Thymus (tissue), 11 donors: ENCODE measurements around the gene SLC22A31. TPM values are rescaled to one million over a fixed set of nuclear protein-coding genes. Genes with fewer than 3 reads are reported as not detected.

Experiments used
- DNase-seq, 9 donors: peaks; one replicate each; pipeline ENCODE4 v3.0.0-alpha.2; 2013; ENCODE audit warnings: low spot score in 9 of 9, low read depth in 6 of 9, missing footprints in 1 of 9
- H3K27ac ChIP-seq, 2 donors: one replicate each; pipeline ENCODE4 v1.5.1; 2013; ENCODE audit warnings: control low read depth in 1 of 2, low read depth in 1 of 2, low read length in 1 of 2, mild to moderate bottlenecking in 1 of 2, moderate library complexity in 1 of 2
- H3K27me3 ChIP-seq, 2 donors: one replicate each; pipeline ENCODE4 v1.5.1; 2013; ENCODE audit warnings: low read length in 1 of 2; ENCODE audit not compliant: control insufficient read depth in 2 of 2, insufficient read depth in 1 of 2
- H3K36me3 ChIP-seq, 2 donors: one replicate each; pipeline ENCODE4 v1.5.1; 2013; ENCODE audit warnings: low read length in 1 of 2, mild to moderate bottlenecking in 1 of 2, moderate library complexity in 1 of 2; ENCODE audit not compliant: control insufficient read depth in 2 of 2, insufficient read depth in 2 of 2
- H3K4me1 ChIP-seq, 2 donors: one replicate each; pipeline ENCODE4 v1.5.1; 2013; ENCODE audit warnings: low read length in 2 of 2; ENCODE audit not compliant: control insufficient read depth in 2 of 2, insufficient read depth in 2 of 2
- H3K4me3 ChIP-seq, 2 donors: one replicate each; pipeline ENCODE4 v1.5.1; 2013; ENCODE audit warnings: low read length in 2 of 2, control low read depth in 1 of 2, mild to moderate bottlenecking in 1 of 2
- H3K9me3 ChIP-seq, 2 donors: one replicate each; pipeline ENCODE4 v1.5.1; 2013; ENCODE audit warnings: low read length in 1 of 2, mild to moderate bottlenecking in 1 of 2; ENCODE audit not compliant: control insufficient read depth in 2 of 2, insufficient read depth in 1 of 2
- WGBS: extraction: QIAGEN DNeasy Blood & Tissue Kit; methylation state at CpG from one replicate; pipeline ENCODE4 v1.1.7; 2013; 5-methylcytosine and 5-hydroxymethylcytosine counted together
- polyA plus RNA-seq: library from polyadenylated mRNA; stranded (reverse); fragments of 200-250 nt; gene quantifications from one replicate; pipeline ENCODE4 v1.2.3, GENCODE V29; 2013
- total RNA-seq: library from RNA; stranded (reverse); fragments of 120-200 nt; gene quantifications from one replicate; pipeline ENCODE4 v1.2.4, GENCODE V29; 2013
- donor health status: healthy.

Gene SLC22A31
- total and polyA plus RNA-seq, 2 donors: 0.33 to 0.94 TPM

DNA sequence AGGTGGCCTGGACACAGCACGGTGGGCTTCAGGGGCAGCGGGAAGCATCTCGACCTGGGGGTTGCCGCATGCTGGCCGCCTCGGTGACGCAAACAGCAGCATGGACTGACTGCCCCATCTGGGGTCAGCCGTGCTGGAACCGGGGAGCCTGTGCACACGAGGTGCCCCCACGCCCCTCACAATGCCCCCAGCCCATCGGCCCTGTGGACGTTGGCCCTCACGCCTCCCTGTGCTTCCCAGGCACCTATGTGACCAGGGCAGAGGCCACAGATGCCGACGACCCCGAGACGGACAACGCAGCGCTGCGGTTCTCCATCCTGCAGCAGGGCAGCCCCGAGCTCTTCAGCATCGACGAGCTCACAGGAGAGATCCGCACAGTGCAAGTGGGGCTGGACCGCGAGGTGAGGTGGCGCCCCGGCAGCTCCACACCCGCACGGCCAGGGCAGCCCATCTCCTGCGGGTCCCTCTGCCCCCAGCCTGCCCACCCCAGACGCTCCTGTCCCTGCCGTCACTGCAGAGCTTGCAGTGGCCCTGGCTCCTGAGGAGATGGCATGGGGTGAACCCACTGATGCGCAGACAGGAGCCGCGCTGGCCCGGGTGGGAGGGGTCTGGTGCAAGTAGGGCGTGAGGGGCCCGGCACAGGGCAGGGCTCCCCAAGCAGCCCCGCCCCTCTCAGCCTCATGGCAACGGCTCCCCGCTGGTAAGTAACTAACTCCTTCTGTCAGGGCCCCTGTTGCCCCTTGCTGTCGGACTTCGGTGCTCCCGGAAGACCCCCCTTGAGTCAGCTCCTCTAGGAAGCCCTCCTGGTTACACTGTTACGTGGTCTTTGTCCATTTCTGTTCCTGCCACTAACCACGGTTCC lies 15.2 kb downstream of the SLC22A31 start:
- no peak overlapping the region for H3K27ac ChIP-seq
- H3K4me1 ChIP-seq: no peaks in the 10 kb centered on the region

DNA sequence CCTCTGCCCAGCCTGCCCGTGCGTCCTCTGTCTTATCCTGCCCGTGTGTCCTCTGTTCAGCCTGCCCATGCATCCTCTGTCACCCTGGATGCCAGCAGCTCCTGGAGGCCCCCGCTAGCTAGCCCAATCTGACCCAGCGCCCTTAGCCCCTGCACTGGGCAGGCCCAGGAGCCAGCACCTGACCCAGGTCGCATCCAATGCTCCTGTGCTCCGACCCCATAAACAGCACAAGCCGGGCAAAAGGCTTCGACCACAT lies 15.7 kb downstream of the SLC22A31 start:
- DNase-seq: no peak
- Histone ChIP-seq H3K27me3 (peaks cover 0 to 38% of the 10 kb centered on the region in 2 donors), H3K4me1 (no peaks in the 10 kb centered on the region), H3K9me3 (peaks cover 1 to 5% of the 10 kb centered on the region in 2 donors), H3K27ac (no peak overlapping the region), H3K36me3 (no peaks in the 10 kb centered on the region), H3K4me3 (no peak overlapping the region)
- WGBS: 92% methylated on average over 9 of the region's 9 CpGs

More for the DNA sequence above, 15.2 kb downstream of the SLC22A31 start:
- Histone ChIP-seq H3K4me3 (no peak overlapping the region), H3K36me3 (no peaks in the 10 kb centered on the region), H3K27me3 (peaks cover 0 to 39% of the 10 kb centered on the region in 2 donors), H3K9me3 (peaks cover 1 to 5% of the 10 kb centered on the region in 2 donors)
- 86% methylated on average over 48 of the region's 48 CpGs for WGBS
- DNase-seq: no peak

DNA sequence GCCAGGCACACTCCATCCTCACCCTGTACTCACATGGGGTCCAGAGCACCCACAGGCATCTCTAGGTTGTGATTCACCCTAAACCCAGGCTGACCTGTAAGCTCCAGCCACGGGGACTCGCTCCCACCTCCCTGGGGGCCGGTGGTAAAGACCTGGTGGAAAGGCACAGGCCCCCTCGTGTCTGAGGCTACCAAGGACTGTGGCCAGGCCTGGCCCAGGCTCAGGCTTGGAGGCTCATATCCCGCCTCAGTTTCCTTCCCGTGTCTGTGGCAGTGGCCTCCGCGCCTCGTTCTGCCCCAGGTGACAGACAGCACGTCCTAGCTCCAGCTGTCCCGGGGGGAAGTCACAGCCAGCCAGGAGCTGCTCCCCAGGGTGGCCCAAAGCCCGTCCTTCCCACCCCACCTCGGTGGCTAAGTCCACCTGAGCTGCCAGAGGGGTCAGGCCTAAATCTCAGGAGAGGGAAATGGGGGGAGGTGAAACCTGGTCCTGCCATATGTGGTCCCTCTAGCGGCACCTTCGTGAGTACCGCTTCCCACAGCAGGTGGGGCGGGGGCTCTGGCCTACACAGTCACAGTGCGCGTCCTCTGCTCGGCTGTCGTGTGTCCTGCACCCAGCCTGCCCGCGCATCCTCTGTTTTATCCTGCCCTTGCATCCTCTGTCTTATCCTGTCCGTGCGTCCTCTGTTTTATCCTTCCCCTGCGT lies 16.2 kb downstream of the SLC22A31 start:
- 89% methylated on average over 26 of the region's 26 CpGs for WGBS
- H3K27ac ChIP-seq: no peak overlapping the region
- peaks cover 1 to 5% of the 10 kb centered on the region in 2 donors for H3K9me3 ChIP-seq
- no peaks in the 10 kb centered on the region for H3K36me3 ChIP-seq
- peaks cover 0 to 37% of the 10 kb centered on the region in 2 donors for H3K27me3 ChIP-seq
- DNase-seq: no peak
- H3K4me3 ChIP-seq: no peak overlapping the region
- H3K4me1 ChIP-seq: no peaks in the 10 kb centered on the region

GRCh38 chr16:89183463-89183862 lies 16.9 kb downstream of the SLC22A31 start:
- no peaks in the 10 kb centered on the region for H3K4me1 ChIP-seq
- peaks cover 0 to 40% of the 10 kb centered on the region in 2 donors for H3K27me3 ChIP-seq
- no peak overlapping the region for H3K4me3 ChIP-seq
- WGBS: 75% methylated on average over 13 of the region's 13 CpGs
- H3K27ac ChIP-seq: no peak overlapping the region
- peaks cover 1 to 5% of the 10 kb centered on the region in 2 donors for H3K9me3 ChIP-seq
- H3K36me3 ChIP-seq: no peaks in the 10 kb centered on the region
- DNase-seq: no peak

- Histone ChIP-seq H3K4me3 (no peak overlapping the region), H3K9me3 (no peaks in the 10 kb centered on the region), H3K27ac (no peak overlapping the region), H3K27me3 (peaks cover 0 to 52% of the 10 kb centered on the region in 2 donors), H3K4me1 (no peaks in the 10 kb centered on the region), H3K36me3 (no peaks in the 10 kb centered on the region)
- WGBS: 96% methylated on average over 25 of the region's 25 CpGs
- DNase-seq: no peak
Observed at GRCh38 chr16:89179656-89180315, 20.6 kb downstream of the SLC22A31 start.

- H3K4me3 ChIP-seq: no peak overlapping the region
- WGBS: 96% methylated on average over 19 of the region's 19 CpGs
- no peak overlapping the region for H3K27ac ChIP-seq
- H3K9me3 ChIP-seq: no peaks in the 10 kb centered on the region
- DNase-seq: no peak
- no peaks in the 10 kb centered on the region for H3K36me3 ChIP-seq
- no peaks in the 10 kb centered on the region for H3K4me1 ChIP-seq
- H3K27me3 ChIP-seq: peaks cover 0 to 52% of the 10 kb centered on the region in 2 donors
Observed at GRCh38 chr16:89179148-89179484, 21.2 kb downstream of the SLC22A31 start.

DNA sequence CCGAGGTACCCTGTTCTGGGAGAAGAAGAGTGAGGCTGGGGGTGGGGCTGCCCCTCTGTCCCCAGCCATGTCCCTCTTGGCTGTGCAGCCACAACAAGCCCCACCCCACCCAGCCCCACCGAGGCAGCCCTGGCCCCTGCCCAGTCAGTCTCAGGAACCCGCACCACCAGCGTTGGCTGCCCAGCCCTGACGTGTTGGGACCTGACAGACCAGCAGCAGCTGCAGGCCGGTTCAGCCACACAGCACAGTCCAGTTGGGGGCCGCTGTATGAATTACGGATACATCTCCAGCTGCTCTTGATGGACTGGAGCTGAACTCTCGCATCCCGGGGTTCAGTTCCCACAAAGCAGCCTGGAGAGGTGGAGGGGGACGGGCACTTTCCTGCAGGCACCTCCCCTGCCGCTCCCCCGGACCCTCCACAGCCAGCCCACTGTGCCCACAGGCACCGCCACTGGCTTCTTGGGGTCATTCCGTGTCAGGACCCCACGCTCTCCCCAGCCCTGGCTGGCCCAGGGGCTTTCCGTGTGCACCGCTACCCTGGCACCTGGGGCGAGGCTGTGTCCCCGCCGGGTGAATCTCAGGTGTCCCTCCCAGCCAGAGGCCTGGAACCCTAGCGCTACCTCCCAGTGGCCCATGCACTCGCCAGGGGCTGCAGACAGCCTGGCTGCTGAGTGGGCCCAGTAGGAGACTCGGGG lies 21.7 kb downstream of the SLC22A31 start:
- no peaks in the 10 kb centered on the region for H3K4me1 ChIP-seq
- peaks cover 0 to 52% of the 10 kb centered on the region in 2 donors for H3K27me3 ChIP-seq
- WGBS: 91% methylated on average over 24 of the region's 24 CpGs
- no peaks in the 10 kb centered on the region for H3K9me3 ChIP-seq
- H3K4me3 ChIP-seq: no peak overlapping the region
- no peak for DNase-seq
- no peak overlapping the region for H3K27ac ChIP-seq
- no peaks in the 10 kb centered on the region for H3K36me3 ChIP-seq

DNA sequence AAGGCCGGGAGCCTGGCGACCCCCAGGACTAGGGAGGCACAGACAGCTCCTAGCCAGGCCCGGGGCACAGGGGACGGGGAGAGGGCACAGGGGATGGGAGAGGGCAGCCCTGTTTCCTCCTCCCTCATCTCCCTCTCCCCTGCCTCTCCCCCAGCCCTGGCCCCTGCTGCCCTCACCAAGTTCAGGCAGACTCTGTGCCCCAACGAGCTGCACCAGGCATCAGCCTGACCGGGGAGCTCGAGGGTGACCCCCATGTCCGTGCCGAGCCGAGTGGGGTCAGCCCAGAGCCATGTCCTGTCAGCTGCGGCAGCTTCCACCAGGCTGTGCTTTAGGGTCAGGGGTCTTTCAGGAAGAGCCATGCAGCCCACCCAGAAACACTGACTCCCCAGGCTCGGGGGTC lies 22.8 kb downstream of the SLC22A31 start:
- Histone ChIP-seq H3K4me3 (no peak overlapping the region), H3K27me3 (peaks cover 2 to 55% of the 10 kb centered on the region in 2 donors)
- WGBS: 94% methylated on average over 12 of the region's 12 CpGs

More for the DNA sequence above, 22.8 kb downstream of the SLC22A31 start:
- H3K4me1 ChIP-seq: no peaks in the 10 kb centered on the region
- no peaks in the 10 kb centered on the region for H3K36me3 ChIP-seq
- no peaks in the 10 kb centered on the region for H3K9me3 ChIP-seq
- no peak for DNase-seq
- no peak overlapping the region for H3K27ac ChIP-seq
